MCF 10A (cell line): Measurements from ENCODE around the gene ITGA4. TPM values are rescaled to one million over a fixed set of nuclear protein-coding genes. Genes with fewer than 3 reads are reported as not detected.

ENCODE experiments used
- BruUV-seq: library from RNA; stranded (reverse); fragments of 400-500 nt; replicated peaks from 2 replicates; lab custom pipeline; 2021; lab: Mats Ljungman, UMichigan
- CTCF ChIA-PET: fragments of 300-600 bp; sonication (Branson Sonifier 250); formaldehyde crosslinking; extraction: SDS; loops from one replicate; lab custom pipeline; 2021; ENCODE audit warnings: antibody characterized with exemption, inconsistent platforms; lab: Yijun Ruan, JAX
- POLR2A ChIA-PET: fragments of 300-600, 350-650 bp; sonication (Branson Sonifier 250); formaldehyde crosslinking; extraction: SDS; loops from one replicate; lab custom pipeline; 2020; ENCODE audit warnings: antibody characterized with exemption, inconsistent platforms; lab: Yijun Ruan, JAX
- DNase-seq: peaks from one replicate; pipeline ENCODE4 v3.0.0-alpha.2; 2018; ENCODE audit not compliant: unreplicated experiment
- H3K27ac Mint-ChIP-seq: one replicate; pipeline ENCODE4 v1.8.0; 2022; ENCODE audit warnings: mild to moderate bottlenecking, low read depth, mixed read lengths; ENCODE audit not compliant: unreplicated experiment
- H3K27me3 Mint-ChIP-seq: one replicate; pipeline ENCODE4 v1.8.0; 2022; ENCODE audit warnings: mixed read lengths; ENCODE audit not compliant: insufficient read depth, unreplicated experiment
- H3K36me3 Mint-ChIP-seq: one replicate; pipeline ENCODE4 v1.8.0; 2022; ENCODE audit warnings: mild to moderate bottlenecking, moderate library complexity, mixed read lengths; ENCODE audit not compliant: insufficient read depth, unreplicated experiment
- H3K4me1 Mint-ChIP-seq: one replicate; pipeline ENCODE4 v1.8.0; 2022; ENCODE audit warnings: mixed read lengths; ENCODE audit not compliant: insufficient read depth, unreplicated experiment
- H3K4me3 Mint-ChIP-seq: one replicate; pipeline ENCODE4 v1.8.0; 2022; ENCODE audit warnings: mild to moderate bottlenecking, moderate library complexity, mixed read lengths; ENCODE audit not compliant: unreplicated experiment
- H3K9me3 Mint-ChIP-seq: one replicate; pipeline ENCODE4 v1.8.0; 2022; ENCODE audit warnings: mixed read lengths; ENCODE audit not compliant: unreplicated experiment
- CTCF ChIP-seq: fragments of 200-600 bp; IDR thresholded peaks from one replicate; pipeline ENCODE4 v1.8.0; 2022; ENCODE audit warnings: antibody characterized with exemption, mild to moderate bottlenecking; ENCODE audit not compliant: unreplicated experiment
- intact Hi-C: fragments of 100-400 bp; cut with micrococcal nuclease; formaldehyde crosslinking; loops from 2 replicates; pipeline ENCODE4 v1.14.1; 2022
- total RNA-seq: library from RNA; stranded (reverse); gene quantifications from 2 replicates; pipeline ENCODE4 v1.2.3, GENCODE V29; 2022

The ITGA4 gene
- total RNA-seq, 1 experiment from 2014 or later: 0.19 TPM

DNA sequence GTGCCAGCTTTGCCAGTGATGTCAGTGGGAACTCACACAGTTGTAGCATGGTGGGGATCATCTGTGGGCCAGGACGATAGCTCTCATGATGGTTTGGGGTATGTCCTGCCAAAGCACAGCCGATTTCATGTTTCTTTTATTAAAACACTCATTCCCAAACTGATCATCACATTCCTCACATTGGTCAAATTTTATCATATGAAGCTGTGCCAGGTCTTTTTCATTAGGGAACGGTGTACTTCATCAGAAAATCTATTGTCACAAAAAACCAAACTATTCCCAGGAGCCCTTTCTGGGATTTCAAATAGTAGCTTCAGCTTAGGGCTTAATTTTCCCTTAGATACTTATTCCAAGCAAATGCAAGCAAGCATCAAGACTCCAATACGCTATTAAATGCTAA lies 42.0 kb downstream of the ITGA4 start:
- BruUV-seq: no TSS peak
- Mint-ChIP-seq H3K36me3 (no peaks in the 10 kb centered on the region), H3K9me3 (no peaks in the 10 kb centered on the region), H3K4me3 (no peak overlapping the region), H3K27ac (no peak overlapping the region), H3K4me1 (no peaks in the 10 kb centered on the region), H3K27me3 (no peaks in the 10 kb centered on the region)
- DNase-seq: no peak
- no peak for TF ChIP-seq CTCF
- CTCF ChIA-PET: no interaction called here
- intact Hi-C loops: no loop called here
- POLR2A ChIA-PET: interaction anchor here (0.7 kb wide), 1 partner anchor 14 kb away, joined by 3 read pairs; no protein-coding TSS in a partner anchor

- Mint-ChIP-seq H3K4me1 (no peaks in the 10 kb centered on the region), H3K36me3 (no peaks in the 10 kb centered on the region), H3K4me3 (no peak overlapping the region), H3K9me3 (no peaks in the 10 kb centered on the region), H3K27me3 (no peaks in the 10 kb centered on the region), H3K27ac (no peak overlapping the region)
- DNase-seq: no peak
- intact Hi-C loops: no loop called here
- TF ChIP-seq CTCF: no peak
- no TSS peak for BruUV-seq
- CTCF ChIA-PET: no interaction called here
- POLR2A ChIA-PET: no interaction called here
These were observed 43.0 kb downstream of the ITGA4 start for GRCh38 chr2:181500201-181500600.

DNA sequence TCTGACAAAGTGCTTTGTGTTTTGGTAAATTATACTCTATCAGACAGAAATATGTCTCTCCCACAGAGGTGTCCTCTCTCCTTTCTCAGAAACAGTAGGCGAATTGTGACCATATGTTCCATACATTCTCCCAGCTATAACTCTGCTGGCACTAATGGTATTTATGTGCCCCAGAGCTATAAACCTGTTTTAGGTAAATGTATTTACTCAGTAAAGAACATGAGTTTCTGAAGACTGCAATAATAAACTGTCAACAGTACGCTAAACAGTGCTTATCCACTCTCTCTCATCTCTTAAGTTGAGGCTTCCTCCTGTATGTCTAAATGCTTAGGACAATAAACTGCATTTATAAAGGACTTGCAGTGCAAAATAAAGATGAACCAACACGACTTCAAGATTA lies 58.5 kb downstream of the ITGA4 start:
- no peak overlapping the region for H3K27ac Mint-ChIP-seq
- no peak overlapping the region for H3K4me3 Mint-ChIP-seq
- H3K27me3 Mint-ChIP-seq: no peaks in the 10 kb centered on the region

DNA sequence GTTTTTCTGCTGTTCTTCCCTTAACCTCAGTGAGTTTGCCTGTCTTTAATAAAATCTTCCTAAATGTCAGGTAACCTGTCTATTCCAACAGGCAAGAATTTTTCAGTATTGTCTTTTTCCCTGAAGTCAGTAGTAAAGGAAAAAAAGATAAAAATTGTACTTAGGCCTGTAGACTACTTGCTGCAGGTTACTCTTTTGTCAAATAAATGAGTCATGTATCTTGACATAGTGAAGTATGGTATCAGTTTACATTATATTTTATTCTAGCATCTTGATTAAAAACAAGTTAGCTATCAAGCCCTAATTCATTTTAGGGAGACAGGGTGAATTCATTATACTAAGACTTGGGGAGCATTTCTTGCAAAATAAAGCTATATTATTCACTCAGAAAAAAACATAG lies 59.8 kb downstream of the ITGA4 start:
- no TSS peak for BruUV-seq
- no peak for TF ChIP-seq CTCF
- H3K36me3 Mint-ChIP-seq: no peaks in the 10 kb centered on the region
- H3K27ac Mint-ChIP-seq: peak overlapping the region; percentile 74
- ChIA-PET CTCF (interaction anchor here (0.9 to 2.2 kb wide), 3 partner anchors 8 to 50 kb away, joined by 4 to 8 read pairs (median 5); no protein-coding TSS in a partner anchor), POLR2A (interaction anchor here (0.7 to 1.5 kb wide), 3 partner anchors 16 to 198 kb away, joined by 3 to 4 read pairs (median 3); no protein-coding TSS in a partner anchor)
- peaks cover 13% of the 10 kb centered on the region for H3K4me1 Mint-ChIP-seq
- no peak overlapping the region for H3K4me3 Mint-ChIP-seq
- no peaks in the 10 kb centered on the region for H3K9me3 Mint-ChIP-seq
- intact Hi-C loops: no loop called here
- no peaks in the 10 kb centered on the region for H3K27me3 Mint-ChIP-seq
- DNase-seq: no peak

More for the DNA sequence above, 58.5 kb downstream of the ITGA4 start:
- ChIA-PET CTCF (interaction anchor here (0.8 to 2.2 kb wide), 3 partner anchors 49 to 411 kb away, joined by 4 to 8 read pairs (median 4); no protein-coding TSS in a partner anchor), POLR2A (no interaction called here)
- H3K36me3 Mint-ChIP-seq: no peaks in the 10 kb centered on the region
- BruUV-seq: no TSS peak
- intact Hi-C loops: no loop called here
- H3K9me3 Mint-ChIP-seq: no peaks in the 10 kb centered on the region
- TF ChIP-seq CTCF: no peak
- H3K4me1 Mint-ChIP-seq: peaks cover 13% of the 10 kb centered on the region
- DNase-seq: no peak
